ENCODE data around the gene MTARC1.

DNA sequence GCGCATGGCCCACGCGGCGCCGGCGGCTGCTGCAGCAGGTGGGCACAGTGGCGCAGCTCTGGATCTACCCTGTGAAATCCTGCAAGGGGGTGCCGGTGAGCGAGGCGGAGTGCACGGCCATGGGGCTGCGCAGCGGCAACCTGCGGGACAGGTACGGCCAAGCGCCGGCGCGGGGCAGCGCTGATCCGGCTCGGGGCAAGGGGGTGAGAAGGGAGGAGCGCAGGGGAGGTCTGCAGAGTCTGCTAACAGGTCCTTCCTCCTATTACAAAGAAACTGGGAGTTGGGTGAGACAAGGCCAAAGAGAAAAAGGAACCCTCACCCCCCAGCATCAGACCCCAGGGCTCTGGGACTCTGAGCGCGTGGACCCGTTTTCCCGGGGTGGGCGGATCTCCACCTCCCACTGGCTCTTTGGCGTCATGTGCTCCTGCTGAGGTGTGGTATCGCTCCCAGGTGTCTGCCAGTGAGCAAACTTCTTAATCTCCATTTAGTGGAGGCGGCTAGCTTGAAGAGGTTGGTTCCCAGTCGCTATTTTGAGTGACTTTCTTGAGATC lies 431 bp downstream of the MTARC1 start:
- TF ChIP-seq, protein P1, sequence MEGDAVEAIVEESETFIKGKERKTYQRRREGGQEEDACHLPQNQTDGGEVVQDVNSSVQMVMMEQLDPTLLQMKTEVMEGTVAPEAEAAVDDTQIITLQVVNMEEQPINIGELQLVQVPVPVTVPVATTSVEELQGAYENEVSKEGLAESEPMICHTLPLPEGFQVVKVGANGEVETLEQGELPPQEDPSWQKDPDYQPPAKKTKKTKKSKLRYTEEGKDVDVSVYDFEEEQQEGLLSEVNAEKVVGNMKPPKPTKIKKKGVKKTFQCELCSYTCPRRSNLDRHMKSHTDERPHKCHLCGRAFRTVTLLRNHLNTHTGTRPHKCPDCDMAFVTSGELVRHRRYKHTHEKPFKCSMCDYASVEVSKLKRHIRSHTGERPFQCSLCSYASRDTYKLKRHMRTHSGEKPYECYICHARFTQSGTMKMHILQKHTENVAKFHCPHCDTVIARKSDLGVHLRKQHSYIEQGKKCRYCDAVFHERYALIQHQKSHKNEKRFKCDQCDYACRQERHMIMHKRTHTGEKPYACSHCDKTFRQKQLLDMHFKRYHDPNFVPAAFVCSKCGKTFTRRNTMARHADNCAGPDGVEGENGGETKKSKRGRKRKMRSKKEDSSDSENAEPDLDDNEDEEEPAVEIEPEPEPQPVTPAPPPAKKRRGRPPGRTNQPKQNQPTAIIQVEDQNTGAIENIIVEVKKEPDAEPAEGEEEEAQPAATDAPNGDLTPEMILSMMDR (IDR thresholded peaks at IDR 0.05): no peak
- TF ChIP-seq POLR2A (IDR thresholded peaks at IDR 0.05) (peak in 1 of 2 donors; percentile 4), EP300 (IDR thresholded peaks at IDR 0.05) (no peak)
